Esophagus muscularis mucosa (tissue), 4 donors: ENCODE data around the gene ASPDH.

Source experiments
- EP300 ChIP-seq: sonication (generic); formaldehyde crosslinking; IDR thresholded peaks from one replicate; pipeline ENCODE4 v1.6.1; 2017; ENCODE audit warnings: antibody characterized with exemption
- POLR2A ChIP-seq: fragments of 450-650 bp; IDR thresholded peaks from one replicate; pipeline ENCODE4 v1.6.1; 2017; ENCODE audit warnings: antibody characterized with exemption, moderate library complexity, mild to moderate bottlenecking, low read depth
- POLR2AphosphoS5 ChIP-seq, 2 donors: sonication (generic); formaldehyde crosslinking; IDR thresholded peaks; one replicate each; pipeline ENCODE4 v1.6.1; 2017; ENCODE audit warnings: antibody characterized with exemption in 2 of 2
- TF ChIP-seq, protein P1 (sequence below), 3 experiments: fragments of 200-600 bp in 2 of 3; fragments of 450-650 bp in 1 of 3; sonication (generic) in 2 of 3; IDR thresholded peaks; one replicate each; pipeline ENCODE4 v1.5.1; 2017 to 2019; ENCODE audit warnings: antibody characterized with exemption in 3 of 3, mild to moderate bottlenecking in 2 of 3, moderate library complexity in 1 of 3

DNA sequence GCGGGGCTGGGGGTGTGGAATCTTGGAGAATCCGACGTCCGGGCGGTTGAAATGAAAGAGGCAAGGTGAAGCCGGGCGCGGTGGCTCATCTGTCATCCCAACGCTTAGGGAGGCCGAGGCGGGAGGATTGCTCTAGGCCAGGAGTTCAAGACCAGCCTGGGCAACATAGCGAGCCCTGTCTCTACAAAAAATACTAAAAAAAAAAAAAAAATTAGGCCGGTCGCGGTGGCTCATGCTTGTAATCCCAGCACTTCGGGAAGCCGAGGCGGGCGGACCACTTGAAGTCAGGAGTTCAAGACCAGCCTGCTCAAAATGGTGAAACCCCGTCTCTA is 36.8 kb downstream of the ASPDH start:
- TF ChIP-seq, protein P1, sequence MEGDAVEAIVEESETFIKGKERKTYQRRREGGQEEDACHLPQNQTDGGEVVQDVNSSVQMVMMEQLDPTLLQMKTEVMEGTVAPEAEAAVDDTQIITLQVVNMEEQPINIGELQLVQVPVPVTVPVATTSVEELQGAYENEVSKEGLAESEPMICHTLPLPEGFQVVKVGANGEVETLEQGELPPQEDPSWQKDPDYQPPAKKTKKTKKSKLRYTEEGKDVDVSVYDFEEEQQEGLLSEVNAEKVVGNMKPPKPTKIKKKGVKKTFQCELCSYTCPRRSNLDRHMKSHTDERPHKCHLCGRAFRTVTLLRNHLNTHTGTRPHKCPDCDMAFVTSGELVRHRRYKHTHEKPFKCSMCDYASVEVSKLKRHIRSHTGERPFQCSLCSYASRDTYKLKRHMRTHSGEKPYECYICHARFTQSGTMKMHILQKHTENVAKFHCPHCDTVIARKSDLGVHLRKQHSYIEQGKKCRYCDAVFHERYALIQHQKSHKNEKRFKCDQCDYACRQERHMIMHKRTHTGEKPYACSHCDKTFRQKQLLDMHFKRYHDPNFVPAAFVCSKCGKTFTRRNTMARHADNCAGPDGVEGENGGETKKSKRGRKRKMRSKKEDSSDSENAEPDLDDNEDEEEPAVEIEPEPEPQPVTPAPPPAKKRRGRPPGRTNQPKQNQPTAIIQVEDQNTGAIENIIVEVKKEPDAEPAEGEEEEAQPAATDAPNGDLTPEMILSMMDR (IDR thresholded peaks at IDR 0.05): no peak
- TF ChIP-seq POLR2A (no peak), POLR2AphosphoS5 (IDR thresholded peaks at IDR 0.05) (no peak), EP300 (no peak)
